HPDE6-E6E7 (cell line): ENCODE data around the gene CNGA4.
"Not testable (repeated sequence)": the region's sequence is repeated elsewhere in the genome, so short reads cannot be mapped to it uniquely, and the experiment has no call there.

ENCODE experiments used
- DNase-seq: peaks from one replicate; pipeline ENCODE4 v3.0.0; 2011; ENCODE audit warnings: missing footprints; ENCODE audit errors: extremely low spot score

CNGA4 gene

DNA sequence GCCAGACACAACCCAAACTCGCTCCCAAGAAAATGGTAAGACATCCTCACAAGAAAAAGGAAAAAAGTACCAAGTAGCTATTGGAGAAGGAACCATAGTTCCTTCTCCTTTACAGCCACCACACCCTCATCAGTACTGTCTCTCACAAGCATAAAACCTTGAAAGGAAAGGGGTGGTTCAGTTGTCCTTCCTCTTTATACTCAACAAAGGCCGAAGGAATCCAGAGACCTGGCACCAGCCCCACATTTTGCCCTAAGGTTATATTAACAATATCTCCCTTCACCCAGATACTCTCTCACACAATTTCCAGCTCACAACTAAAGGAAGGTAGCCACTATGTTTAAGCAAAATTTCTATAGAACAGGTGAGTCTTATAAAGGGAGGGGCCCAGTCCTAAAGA lies 13.0 kb upstream of the CNGA4 start:
- DNase-seq: no peak

DNA sequence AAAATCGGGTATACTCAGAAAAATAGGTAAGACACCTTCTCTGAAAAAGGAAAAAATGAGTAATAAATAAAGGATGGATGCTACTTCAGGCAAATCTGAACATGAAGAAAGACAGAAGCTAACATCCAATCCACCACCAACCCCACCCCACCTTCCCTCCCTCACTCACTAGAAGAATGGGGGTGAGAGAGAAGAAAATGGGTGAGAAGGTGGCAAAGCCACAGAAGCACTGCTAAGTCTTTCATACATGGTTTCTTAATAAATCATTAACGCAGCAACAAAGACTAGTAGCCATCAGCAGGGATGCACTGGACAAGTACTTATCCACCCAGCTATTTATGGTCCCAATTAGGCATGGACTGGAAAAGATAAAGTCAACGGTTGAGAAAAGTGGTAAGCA lies 10.4 kb upstream of the CNGA4 start:
- no peak for DNase-seq

DNA sequence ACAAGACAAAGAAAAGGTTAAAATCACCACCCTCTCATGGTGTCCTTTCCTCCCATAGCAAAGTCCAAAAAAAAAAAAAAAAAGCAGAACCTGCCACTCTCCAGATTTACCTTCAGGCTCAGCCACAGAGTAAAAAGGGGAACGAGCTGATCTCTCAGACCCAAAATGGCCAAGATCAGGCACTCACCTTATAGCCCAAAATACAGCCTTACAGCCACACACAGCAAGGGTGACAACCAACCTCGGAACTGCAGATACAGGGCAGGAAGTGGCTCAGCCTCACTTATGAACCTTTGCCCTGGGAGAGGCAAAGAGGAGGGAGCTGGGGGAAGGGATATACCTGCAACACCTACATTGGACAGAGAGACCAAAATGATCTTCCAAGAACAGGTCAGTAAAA lies 9.0 kb upstream of the CNGA4 start:
- DNase-seq: no peak

DNA sequence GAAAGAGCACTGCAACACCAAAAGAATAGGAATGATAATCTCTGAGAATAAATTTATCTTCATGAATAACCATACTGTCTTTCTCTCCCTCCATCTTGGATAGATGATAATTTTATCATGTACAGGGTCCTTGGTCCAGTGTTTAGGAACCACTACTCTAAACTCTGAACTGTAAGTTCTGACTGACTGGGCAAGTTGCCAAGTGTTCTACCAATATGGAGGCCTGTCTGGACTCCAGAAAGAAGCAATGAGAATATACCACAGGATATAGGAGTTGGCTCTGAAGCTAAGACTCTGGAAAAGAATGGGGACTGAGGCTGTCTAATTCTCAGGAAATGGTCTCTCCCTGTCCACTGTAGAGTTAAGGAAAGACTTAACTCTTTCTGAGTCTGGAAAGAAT lies 6.0 kb upstream of the CNGA4 start:
- DNase-seq: no peak

DNA sequence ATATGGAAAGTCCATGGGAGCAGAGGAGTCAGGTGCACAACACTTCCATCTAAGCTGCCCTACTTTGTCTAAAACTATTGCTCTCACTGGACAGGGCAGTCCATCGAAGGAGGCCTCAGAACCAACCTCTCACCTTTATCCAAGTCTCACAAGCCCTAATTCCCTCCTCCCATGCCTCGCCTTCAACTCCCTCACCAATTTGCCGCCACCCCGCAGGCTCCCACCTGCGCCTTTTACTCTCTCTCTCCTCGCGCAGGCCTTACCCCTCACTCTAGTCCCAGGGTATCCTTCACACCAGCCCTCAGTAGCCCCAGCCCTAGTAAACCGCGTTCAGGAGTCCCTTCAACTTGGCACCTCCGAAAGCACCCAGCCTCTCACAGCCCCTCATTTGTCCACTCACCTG lies 4.9 kb upstream of the CNGA4 start:
- no peak for DNase-seq

DNA sequence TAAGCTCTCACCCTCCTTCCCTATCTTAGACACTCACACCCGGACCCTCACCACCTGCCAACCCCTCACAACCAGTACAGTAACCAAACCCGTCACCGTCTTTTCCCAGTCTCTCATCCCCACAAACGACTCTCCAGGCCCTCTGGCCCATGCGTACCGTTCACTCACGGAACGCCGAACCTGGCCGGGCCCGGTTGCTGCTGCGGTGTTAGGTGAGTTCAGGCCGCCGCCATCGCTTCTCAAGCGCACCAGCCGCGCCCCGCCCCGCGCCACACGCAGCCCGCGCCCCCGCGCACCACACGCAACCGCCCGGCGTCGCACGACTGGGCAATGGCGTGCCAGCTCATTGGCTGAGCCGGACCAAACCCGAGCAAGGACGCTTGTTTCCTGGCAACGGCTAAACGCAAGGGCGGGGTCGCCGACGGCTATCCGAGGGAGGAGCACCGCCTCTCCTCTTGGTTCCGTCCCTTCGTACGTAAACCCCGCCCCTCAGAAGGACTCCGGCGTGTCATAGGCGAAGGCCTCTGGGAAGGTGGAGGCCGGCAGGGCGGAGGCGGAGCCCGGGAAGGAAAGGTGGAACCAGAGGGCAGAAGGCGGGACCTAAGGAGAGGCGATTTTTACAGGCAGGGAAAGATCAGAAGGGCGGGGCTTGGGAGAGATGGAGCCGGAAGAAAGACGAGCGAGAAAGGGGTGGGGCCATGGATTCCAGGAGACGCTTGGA lies 4.3 kb upstream of the CNGA4 start, which contains the start of gene FHIP1B:
Gene FHIP1B, minus strand, starts transcription at position 250 of the 721 bp plus-strand sequence. CDS start 10,120 bp downstream, outside the sequence.
- DNase-seq: peak; percentile 91

DNA sequence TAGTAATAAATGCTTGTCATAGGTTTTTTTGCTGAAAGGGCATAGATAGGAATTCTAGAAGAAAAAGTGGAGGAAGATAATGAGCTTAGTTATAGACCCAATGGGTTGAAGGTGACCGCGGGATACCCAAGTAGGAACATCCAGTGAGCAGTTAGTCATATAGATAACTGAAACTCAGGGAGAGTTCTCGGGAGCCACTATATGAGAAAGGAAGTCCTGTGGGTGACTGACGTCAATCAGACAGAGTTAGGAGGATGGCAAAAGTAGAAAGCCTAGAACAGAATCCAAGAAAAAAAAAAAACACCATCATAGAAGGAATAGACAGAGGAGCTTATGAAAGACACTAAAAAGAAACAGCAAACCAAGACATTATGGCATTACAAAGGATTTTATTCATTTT lies 1.6 kb upstream of the CNGA4 start:
- DNase-seq: no peak

DNA sequence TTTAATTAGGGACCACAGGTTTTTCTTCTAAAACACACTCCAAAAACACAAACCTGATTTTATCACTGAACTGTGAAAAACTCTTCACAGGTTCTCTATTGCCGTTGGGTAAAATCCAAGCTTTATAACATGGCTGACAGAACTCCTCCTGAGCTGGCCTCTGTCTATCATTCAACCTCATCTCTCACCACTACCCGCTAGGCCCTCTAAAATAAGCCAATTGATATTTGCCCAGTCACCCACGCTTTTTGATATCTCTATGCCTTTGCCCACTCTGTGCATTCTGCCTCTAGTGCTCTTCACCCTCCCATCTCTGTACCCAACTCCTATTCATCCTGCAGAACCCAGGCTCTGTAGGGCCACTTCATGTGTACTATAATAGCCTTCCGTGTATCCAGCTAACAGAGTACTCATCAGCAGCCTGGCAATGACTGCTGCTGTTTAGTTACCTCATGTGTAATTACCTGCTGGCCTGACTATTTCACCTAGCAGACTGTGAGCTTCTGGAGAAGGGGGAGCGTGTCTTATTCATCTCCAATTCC lies 1.1 kb upstream of the CNGA4 start:
- DNase-seq: no peak

DNA sequence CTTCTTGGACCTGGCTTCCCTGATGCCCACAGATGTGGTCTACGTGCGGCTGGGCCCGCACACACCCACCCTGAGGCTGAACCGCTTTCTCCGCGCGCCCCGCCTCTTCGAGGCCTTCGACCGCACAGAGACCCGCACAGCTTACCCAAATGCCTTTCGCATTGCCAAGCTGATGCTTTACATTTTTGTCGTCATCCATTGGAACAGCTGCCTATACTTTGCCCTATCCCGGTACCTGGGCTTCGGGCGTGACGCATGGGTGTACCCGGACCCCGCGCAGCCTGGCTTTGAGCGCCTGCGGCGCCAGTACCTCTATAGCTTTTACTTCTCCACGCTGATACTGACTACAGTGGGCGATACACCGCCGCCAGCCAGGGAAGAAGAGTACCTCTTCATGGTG lies 1.2 kb downstream of the CNGA4 start:
- no peak for DNase-seq

DNA sequence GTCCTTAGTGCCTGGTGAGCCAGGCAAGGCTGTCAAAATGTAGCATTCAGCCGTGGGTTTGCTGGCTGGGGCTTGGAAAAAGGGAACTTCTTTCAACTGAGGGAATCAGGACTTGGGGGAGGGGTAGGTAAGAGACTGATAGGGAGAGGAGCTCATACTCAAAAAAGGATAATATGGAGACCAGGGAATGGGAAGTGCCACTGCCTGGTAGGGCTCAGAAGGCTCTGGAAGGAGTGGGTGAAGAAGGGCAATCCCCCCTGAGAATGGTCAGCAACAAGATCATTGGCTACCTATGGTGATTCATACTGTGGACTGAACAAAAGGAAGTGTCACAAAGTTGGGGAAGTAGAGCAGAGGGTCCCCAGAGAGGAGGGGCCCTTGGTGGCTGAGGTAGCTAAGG lies 1.9 kb downstream of the CNGA4 start:
- no peak for DNase-seq

DNA sequence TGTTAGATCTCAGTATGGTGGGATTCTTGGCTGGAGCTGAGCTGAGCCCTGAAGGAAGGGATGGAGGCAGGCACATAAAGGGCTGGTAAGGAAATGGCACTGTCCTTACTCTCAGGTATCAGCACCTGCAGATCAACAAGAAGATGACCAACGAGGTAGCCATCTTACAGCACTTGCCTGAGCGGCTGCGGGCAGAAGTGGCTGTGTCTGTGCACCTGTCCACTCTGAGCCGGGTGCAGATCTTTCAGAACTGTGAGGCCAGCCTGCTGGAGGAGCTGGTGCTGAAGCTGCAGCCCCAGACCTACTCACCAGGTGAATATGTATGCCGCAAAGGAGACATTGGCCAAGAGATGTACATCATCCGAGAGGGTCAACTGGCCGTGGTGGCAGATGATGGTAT lies 2.4 kb downstream of the CNGA4 start:
- DNase-seq: no peak

DNA sequence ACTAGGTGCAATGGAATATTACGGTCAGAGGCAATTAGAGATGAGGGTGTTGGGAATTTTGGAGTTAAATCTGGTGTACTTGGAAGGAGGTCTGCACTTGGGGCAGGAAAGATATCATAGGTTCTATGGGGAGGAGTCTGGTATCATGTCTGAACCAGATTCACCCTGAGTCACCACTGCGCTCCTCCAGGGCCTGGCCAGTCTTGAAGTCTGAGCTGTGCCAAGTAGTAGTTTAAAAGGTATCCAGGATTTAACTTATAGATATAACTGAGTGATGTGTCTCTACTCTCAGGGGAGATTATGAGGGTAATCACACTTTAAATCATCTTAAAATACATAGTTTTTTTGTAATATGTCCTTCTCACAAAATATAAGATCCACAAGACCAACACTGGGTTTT lies 6.6 kb downstream of the CNGA4 start:
- no peak for DNase-seq

DNA sequence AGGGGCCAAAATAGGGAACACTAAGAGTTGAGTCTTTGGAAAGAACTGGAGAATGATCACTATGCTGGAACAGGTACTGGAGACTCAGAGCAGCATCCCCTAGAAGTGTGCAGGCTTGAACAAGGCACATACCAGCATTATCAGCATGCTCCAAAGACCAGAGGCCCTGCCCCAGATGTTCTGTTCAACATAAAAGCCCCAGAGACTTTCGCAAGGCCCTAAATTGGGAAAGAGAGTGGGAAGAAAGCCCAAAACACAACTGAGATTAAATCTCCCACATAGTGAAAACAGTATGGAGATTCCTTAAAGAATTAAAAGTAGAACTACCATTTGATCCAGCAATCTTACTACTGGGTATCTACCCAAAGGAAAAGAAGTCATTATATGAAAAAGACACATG lies 9.4 kb downstream of the CNGA4 start:
- no peak for DNase-seq

DNA sequence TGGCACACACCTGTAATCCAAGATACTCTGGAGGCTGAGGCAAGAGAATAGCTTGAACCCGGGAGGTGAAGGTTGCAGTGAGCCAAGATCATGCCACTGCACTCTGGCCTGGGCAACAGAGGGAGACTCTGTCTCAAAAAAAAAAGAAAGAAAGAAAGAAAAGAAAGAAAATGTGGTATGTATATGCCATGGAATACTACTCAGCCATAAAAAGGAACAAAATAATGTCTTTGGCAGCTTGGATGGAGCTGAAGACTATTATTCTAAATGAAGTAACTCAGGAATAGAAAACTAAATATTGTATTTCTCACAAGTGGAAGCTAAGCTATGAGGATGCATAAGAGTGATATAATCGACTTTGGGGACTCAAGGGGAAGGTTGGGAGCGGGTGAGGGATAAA lies 10.0 kb downstream of the CNGA4 start:
- DNase-seq: not testable (repeated sequence)

DNA sequence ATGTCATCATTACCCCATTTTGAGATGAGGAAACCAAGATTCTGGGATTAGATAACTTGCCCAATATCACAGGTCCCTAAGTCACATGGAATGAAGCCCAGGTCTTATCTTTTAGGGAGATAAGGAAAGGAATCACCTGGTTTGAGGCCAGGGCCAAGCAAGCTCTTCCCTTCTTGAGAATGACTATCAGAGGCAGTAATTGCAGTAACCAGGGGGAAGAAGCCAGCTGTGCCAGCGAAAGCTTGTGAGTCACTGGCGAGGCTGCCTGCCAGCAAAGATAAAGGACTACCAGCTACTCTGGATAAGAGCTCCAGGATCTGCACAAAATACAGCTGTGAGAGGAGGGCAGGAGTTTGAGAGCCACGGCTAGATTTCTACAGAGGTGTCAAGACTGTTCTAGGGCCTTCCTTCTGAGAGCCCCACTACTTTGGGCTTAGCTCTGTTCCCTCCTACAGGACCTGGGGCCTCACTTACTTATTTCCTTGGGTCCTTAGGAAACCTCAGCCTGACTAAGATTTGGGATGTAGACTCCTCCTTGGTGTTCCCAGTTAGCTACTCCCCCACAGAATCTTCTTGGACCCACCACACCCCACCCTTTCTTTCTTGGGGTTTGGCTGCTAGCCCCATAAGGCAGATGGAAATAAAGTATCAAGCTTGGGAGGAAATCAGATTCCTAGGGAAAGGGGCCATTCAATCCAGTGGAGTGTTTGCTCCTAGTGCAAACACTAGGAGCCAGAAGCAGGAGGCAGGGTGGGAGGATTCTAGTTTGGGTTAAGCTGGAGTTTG lies 11.1 kb downstream of the CNGA4 start:
- DNase-seq: peak; percentile 63

DNA sequence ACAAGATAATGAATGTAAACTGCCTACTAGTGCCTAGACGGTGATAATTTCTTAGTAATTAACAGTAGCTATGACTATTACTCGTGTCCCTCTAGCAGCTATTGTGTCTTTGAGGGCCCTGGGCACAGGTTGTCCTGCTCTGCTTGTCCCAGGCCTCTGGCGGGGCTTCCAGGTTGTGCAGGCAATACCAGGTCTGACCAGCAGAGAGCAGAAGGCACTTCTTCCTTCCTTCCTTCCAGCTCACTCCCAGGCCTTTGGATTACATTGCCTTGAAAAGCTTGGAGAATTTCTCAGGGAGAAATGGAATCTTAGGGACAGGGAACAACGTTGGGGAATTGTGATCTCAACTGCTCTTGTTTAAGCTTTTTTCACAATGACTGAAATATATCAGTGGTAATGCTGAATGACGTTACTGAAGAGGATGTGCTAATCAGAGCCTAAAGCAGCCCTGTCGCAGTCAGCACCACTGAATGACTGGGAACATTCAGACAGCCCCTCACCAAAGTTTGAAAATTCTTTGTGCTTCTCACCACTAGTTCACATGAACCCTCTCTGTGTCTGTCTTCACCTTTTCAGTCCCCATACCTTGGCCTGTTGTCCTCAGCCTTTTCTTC lies 12.3 kb downstream of the CNGA4 start:
- DNase-seq: peak; percentile 44

DNA sequence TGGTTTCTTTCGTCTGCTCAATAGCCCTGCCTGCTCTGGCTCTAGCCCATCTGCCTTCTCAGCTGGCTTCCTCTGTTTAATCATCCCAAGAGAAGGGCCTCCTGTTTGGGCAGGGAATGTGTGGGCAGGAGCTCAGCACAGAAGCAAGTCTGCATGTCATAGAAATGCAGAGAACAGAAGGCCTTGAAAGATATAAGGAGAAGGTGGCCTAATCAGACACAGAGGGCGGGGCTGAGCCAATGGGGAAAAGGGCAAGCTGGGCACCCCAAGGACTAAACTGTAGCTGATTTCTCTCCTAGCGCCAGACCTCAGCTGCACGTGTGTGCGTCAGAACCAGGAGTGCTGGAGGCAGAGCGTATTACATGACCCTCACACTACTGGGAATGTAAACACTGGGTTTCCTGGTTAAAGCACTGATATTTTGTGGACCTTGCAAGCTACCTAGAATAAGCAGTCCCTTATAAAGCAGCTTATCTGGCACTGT lies 13.1 kb downstream of the CNGA4 start:
- DNase-seq: no peak

DNA sequence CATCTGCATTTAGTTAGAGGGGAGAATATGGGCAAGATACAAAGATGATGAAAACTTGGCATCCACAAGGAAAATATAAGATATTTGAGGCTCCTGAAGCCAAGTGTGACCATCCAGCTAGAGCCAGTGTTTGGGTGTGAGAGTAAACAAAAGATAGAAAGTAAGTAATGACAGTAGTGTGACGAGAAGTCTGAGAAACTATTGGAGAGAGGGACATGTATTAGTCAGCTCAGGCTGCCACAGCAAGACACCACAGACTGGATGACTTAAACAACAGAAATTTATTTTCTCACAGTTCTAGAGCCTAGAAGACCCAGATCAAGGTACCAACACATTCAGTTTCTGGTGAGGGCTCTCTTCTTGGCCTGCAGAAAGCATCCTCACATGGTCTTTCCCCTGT lies 14.3 kb downstream of the CNGA4 start:
- no peak for DNase-seq

DNA sequence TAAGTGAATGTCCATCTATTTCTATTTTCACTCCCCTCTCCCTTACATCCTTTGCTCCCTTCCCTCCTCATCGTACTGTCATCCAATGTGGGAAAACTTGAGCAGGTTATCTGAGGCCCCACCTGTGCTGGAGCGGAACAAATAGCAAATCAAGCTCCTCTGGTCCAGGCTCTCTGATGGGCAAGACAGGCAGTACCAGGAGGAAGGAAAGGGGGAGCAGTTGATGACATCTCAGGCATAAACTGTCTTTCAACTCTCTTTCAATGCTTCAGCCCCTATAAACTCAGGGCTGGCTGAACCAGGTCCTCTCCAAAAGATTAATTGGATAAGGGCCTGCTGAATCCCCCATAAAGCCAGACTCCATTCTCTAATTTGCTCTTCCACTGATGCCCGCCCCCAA lies 19.3 kb downstream of the CNGA4 start:
- no peak for DNase-seq

DNA sequence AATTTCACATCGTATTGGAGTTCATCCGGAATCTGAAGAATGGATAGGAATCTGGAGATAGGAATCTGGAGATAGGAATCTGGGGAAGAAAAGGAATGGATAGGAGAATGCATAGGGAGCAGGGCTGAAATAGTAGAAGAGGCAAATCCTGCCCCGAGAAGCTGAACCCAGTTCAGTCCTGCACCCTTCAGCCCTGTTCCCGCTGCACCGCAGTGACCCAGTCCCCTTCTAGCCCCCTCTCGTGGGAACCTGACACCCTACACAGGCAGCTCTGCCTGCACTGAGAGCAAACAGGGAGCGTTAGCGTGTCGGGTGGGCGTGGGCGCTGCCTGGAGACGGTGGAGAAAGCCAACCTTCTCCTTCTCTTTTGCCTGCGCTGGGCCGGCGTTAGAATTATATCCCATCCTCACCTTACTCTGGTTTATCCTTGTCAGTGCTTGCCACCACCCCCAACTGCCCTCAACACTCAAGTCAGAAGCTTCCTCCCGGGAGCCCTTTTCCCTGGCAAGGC lies 19.7 kb downstream of the CNGA4 start:
- no peak for DNase-seq

DNA sequence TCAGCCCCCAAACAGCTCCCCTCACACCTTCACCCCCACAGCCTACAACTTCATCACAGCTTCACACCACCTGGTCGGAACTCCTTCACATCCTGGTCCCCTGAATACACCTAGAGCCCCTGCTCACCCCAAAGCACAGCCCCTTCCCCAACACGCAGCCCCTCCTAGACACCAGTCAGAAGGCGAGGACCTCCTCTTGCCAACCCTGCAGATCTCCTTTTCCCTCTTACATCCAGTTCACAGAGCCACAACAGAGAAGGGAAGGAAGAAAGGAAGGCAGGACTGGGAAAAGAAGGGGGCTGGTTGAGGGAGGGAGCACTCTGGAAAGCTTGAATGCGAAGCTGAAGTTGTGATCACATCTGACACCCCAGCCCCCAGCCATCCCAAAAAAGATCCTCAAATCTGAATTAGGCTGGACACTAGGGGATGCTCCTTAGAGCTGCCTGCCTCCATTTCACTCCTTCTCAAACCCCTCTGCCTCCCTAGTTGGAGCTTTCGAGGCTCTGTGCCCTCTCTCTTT lies 21.4 kb downstream of the CNGA4 start:
- DNase-seq: no peak

DNA sequence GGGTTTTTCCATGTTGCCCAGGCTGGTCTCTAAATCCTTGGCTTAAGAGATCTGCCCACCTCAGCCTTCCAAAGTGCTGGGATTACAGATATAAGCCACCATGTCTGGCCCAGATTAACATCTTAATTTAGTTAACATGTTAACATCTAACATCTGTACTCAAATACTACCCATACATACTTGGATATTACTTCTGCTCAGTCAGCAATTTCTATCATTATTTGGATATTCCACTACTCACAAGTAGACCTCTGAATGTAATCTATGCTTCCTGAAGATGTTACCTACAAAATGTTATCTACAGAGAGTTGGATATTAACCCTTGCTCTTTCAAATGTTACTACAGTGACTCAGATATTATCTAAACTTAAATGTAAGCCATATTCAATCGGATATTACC lies 24.8 kb downstream of the CNGA4 start:
- DNase-seq: no peak
